Ascending aorta (tissue), 2 donors: ENCODE results near the gene AK5. TPM values are rescaled to one million over a fixed set of nuclear protein-coding genes. Genes with fewer than 3 reads are reported as not detected.

Source experiments
- DNase-seq, 2 donors: peaks; one replicate each; pipeline ENCODE4 v3.0.0-alpha.2; 2019; ENCODE audit warnings: low spot score in 2 of 2
- H3K27ac ChIP-seq, 2 donors: fragments of 200-600 bp; sonication (generic); one replicate each; pipeline ENCODE4 v1.5.1; 2016 to 2017; ENCODE audit warnings: mild to moderate bottlenecking in 1 of 2
- H3K27me3 ChIP-seq: fragments of 200-600 bp; sonication (generic); one replicate; pipeline ENCODE4 v1.5.1; 2017
- H3K36me3 ChIP-seq, 2 donors: fragments of 200-600 bp; sonication (generic); one replicate each; pipeline ENCODE4 v1.5.1; 2016
- H3K4me1 ChIP-seq, 2 donors: fragments of 200-600 bp; sonication (generic); one replicate each; pipeline ENCODE4 v1.5.1; 2016 to 2017; ENCODE audit warnings: mild to moderate bottlenecking in 1 of 2
- H3K4me3 ChIP-seq, 2 donors: fragments of 200-600 bp; sonication (generic); one replicate each; pipeline ENCODE4 v1.5.1; 2016 to 2017; ENCODE audit warnings: mild to moderate bottlenecking in 1 of 2
- H3K9me3 ChIP-seq, 2 donors: fragments of 200-600 bp; sonication (generic); one replicate each; pipeline ENCODE4 v1.5.1; 2016
- CTCF ChIP-seq, 3 experiments: fragments of 200-600 bp in 2 of 3; fragments of 450-650 bp in 1 of 3; sonication (generic) in 2 of 3; IDR thresholded peaks; one replicate each; pipeline ENCODE4 v1.5.1; 2016 to 2019; ENCODE audit warnings: antibody characterized with exemption in 3 of 3, mild to moderate bottlenecking in 1 of 3, moderate library complexity in 1 of 3
- intact Hi-C: fragments of 100-400 bp; cut with DNase I; formaldehyde crosslinking; loops from one replicate; pipeline ENCODE4 v1.15.1; 2023
- total RNA-seq: library from RNA; depleted of rRNA; stranded (reverse); fragments of >200 nt; gene quantifications from one replicate; pipeline ENCODE4 v1.1.0, GENCODE V29; 2016

AK5 gene
- total RNA-seq, 1 donor from 2014 or later = not detected

GRCh38 chr1:77361621-77362020, 79.8 kb downstream of the AK5 start:
- no peaks in the 10 kb centered on the region for H3K27me3 ChIP-seq

GRCh38 chr1:77370161-77370560, 88.3 kb downstream of the AK5 start:
- no peaks in the 10 kb centered on the region for H3K4me1 ChIP-seq
- TF ChIP-seq CTCF (IDR thresholded peaks at IDR 0.05) = no peak
- DNase-seq = no peak
- H3K36me3 ChIP-seq = no peaks in the 10 kb centered on the region
- no peaks in the 10 kb centered on the region for H3K9me3 ChIP-seq
- no peak overlapping the region for H3K27ac ChIP-seq
- H3K27me3 ChIP-seq = no peaks in the 10 kb centered on the region
- no peak overlapping the region for H3K4me3 ChIP-seq
- intact Hi-C loops = no loop called here

More at GRCh38 chr1:77361621-77362020, 79.8 kb downstream of the AK5 start:
- H3K4me3 ChIP-seq = no peak overlapping the region
- H3K4me1 ChIP-seq = no peaks in the 10 kb centered on the region
- H3K27ac ChIP-seq = no peak overlapping the region
- intact Hi-C loops = no loop called here
- DNase-seq = no peak
- no peak for TF ChIP-seq CTCF (IDR thresholded peaks at IDR 0.05)
- H3K36me3 ChIP-seq = no peaks in the 10 kb centered on the region
- H3K9me3 ChIP-seq = no peaks in the 10 kb centered on the region

GRCh38 chr1:77370583-77371306, 88.9 kb downstream of the AK5 start:
- no peak for TF ChIP-seq CTCF (IDR thresholded peaks at IDR 0.05)
- no peak for DNase-seq
- intact Hi-C loops = no loop called here
- H3K27me3 ChIP-seq = no peaks in the 10 kb centered on the region
- no peak overlapping the region for H3K4me3 ChIP-seq
- H3K27ac ChIP-seq = no peak overlapping the region
- no peaks in the 10 kb centered on the region for H3K9me3 ChIP-seq
- no peaks in the 10 kb centered on the region for H3K36me3 ChIP-seq
- no peaks in the 10 kb centered on the region for H3K4me1 ChIP-seq

- intact Hi-C loops = no loop called here
- DNase-seq = no peak
- TF ChIP-seq CTCF (IDR thresholded peaks at IDR 0.05) = no peak
- no peak overlapping the region for H3K27ac ChIP-seq
- H3K36me3 ChIP-seq = no peaks in the 10 kb centered on the region
- H3K4me1 ChIP-seq = no peaks in the 10 kb centered on the region
- H3K4me3 ChIP-seq = no peak overlapping the region
- H3K27me3 ChIP-seq = no peaks in the 10 kb centered on the region
- no peaks in the 10 kb centered on the region for H3K9me3 ChIP-seq
Measured at GRCh38 chr1:77371396-77371795, 89.6 kb downstream of the AK5 start.

GRCh38 chr1:77373702-77374101, 91.9 kb downstream of the AK5 start:
- intact Hi-C loops = no loop called here
- no peak for TF ChIP-seq CTCF (IDR thresholded peaks at IDR 0.05)
- H3K27ac ChIP-seq = no peak overlapping the region
- no peaks in the 10 kb centered on the region for H3K36me3 ChIP-seq
- no peak for DNase-seq
- no peaks in the 10 kb centered on the region for H3K27me3 ChIP-seq
- no peaks in the 10 kb centered on the region for H3K4me1 ChIP-seq
- H3K4me3 ChIP-seq = no peak overlapping the region
- no peaks in the 10 kb centered on the region for H3K9me3 ChIP-seq

- no peaks in the 10 kb centered on the region for H3K4me1 ChIP-seq
- intact Hi-C loops = no loop called here
- no peaks in the 10 kb centered on the region for H3K27me3 ChIP-seq
- no peaks in the 10 kb centered on the region for H3K36me3 ChIP-seq
- TF ChIP-seq CTCF (IDR thresholded peaks at IDR 0.05) = no peak
- H3K4me3 ChIP-seq = no peak overlapping the region
- H3K9me3 ChIP-seq = no peaks in the 10 kb centered on the region
- DNase-seq = no peak
- H3K27ac ChIP-seq = no peak overlapping the region
Measured at GRCh38 chr1:77375541-77375940, 93.7 kb downstream of the AK5 start.
